D721Med (cell line): Measurements from ENCODE around the gene SYNM.

Experiments used
- DNase-seq: peaks from one replicate; pipeline ENCODE4 v3.0.0; 2011; ENCODE audit warnings: low spot score; ENCODE audit not compliant: insufficient read length
- FAIRE-seq: peaks from 2 replicates; lab custom pipeline; 2011; peaks lifted over from hg19 to GRCh38; lab: Jason Lieb, UNC
- TF ChIP-seq, protein P1 (sequence below): IDR thresholded peaks from 2 replicates; pipeline ENCODE4 v1.5.1; 2012; ENCODE audit warnings: mild to moderate bottlenecking, control low read depth; ENCODE audit not compliant: insufficient read depth; ENCODE audit errors: missing control alignments

Gene SYNM

GRCh38 chr15:99125061-99125891 is 20.4 kb downstream of the SYNM start:
- no peak for DNase-seq
- TF ChIP-seq, protein P1, sequence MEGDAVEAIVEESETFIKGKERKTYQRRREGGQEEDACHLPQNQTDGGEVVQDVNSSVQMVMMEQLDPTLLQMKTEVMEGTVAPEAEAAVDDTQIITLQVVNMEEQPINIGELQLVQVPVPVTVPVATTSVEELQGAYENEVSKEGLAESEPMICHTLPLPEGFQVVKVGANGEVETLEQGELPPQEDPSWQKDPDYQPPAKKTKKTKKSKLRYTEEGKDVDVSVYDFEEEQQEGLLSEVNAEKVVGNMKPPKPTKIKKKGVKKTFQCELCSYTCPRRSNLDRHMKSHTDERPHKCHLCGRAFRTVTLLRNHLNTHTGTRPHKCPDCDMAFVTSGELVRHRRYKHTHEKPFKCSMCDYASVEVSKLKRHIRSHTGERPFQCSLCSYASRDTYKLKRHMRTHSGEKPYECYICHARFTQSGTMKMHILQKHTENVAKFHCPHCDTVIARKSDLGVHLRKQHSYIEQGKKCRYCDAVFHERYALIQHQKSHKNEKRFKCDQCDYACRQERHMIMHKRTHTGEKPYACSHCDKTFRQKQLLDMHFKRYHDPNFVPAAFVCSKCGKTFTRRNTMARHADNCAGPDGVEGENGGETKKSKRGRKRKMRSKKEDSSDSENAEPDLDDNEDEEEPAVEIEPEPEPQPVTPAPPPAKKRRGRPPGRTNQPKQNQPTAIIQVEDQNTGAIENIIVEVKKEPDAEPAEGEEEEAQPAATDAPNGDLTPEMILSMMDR = no peak
- FAIRE-seq = no peak

- FAIRE-seq = no peak
- TF ChIP-seq, protein P1 = no peak
- no peak for DNase-seq
Observed at GRCh38 chr15:99126131-99126588, 21.3 kb downstream of the SYNM start.

GRCh38 chr15:99126930-99127329 is 22.1 kb downstream of the SYNM start:
- no peak for FAIRE-seq
- TF ChIP-seq, protein P1 = no peak
- DNase-seq = no peak

DNA sequence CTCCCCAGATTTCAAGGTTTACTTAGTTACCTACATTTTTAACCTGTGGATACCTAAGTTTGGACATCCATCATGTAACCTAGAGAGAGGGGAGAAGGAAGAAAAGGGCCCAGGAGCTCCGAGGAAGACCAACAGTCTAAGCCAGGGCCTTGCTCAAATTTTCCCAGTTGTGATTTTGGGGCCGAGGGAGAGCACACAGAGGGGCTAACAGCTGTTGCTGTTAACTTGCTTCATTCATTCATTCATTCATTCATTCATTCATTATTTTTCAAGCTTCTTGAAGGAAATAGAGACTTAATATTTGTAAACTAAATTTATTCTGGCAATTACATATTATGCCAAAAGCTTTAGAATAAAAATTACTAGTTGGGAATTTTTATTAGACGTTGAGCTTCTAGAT is 22.9 kb downstream of the SYNM start:
- TF ChIP-seq, protein P1 = no peak
- no peak for DNase-seq
- FAIRE-seq = no peak

- DNase-seq (no peak), FAIRE-seq (no peak)
- TF ChIP-seq, protein P1 = no peak
Observed at GRCh38 chr15:99128411-99128810, 23.5 kb downstream of the SYNM start.

DNA sequence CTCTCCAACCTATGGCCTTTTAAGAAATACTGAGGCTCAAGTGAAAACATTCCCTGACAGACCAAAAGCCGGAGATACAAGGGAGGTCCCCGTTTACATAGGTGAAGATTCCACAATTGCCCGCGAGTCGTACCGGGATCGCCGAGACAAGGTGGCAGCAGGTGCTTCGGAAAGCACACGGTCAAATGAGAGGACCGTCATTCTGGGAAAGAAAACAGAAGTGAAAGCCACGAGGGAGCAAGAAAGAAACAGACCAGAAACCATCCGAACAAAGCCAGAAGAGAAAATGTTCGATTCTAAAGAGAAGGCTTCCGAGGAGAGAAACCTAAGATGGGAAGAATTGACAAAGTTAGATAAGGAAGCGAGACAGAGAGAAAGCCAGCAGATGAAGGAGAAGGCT is 24.8 kb downstream of the SYNM start:
- FAIRE-seq = no peak
- no peak for DNase-seq
- TF ChIP-seq, protein P1 = no peak

DNA sequence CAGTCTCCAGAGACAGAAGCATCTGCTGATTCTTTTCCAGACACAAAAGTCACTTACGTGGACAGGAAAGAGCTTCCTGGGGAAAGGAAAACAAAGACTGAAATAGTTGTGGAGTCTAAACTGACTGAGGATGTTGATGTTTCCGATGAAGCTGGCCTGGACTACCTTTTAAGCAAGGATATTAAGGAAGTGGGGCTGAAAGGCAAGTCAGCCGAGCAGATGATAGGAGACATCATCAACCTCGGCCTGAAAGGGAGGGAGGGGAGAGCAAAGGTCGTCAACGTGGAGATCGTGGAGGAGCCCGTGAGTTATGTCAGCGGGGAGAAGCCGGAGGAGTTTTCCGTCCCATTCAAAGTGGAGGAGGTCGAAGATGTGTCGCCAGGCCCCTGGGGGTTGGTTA is 25.4 kb downstream of the SYNM start:
- DNase-seq = no peak
- FAIRE-seq = no peak
- TF ChIP-seq, protein P1 = no peak
